PC-3 (cell line): ENCODE data around the gene ZDHHC6. TPM values are rescaled to one million over a fixed set of nuclear protein-coding genes. Genes with fewer than 3 reads are reported as not detected.
"Not testable (repeated sequence)": the region's sequence is repeated elsewhere in the genome, so short reads cannot be mapped to it uniquely, and the experiment has no call there.

ENCODE experiments used
- ATAC-seq: fragments of 200-7000 bp; cut with Tn5 transposase; 2 replicates; pipeline ENCODE4 v1.9.1; 2020; ENCODE audit warnings: mild to moderate bottlenecking, moderate library complexity
- BruUV-seq: library from RNA; stranded (reverse); fragments of 400-500 nt; replicated peaks from 2 replicates; lab custom pipeline; 2021; lab: Mats Ljungman, UMichigan
- CTCF ChIA-PET: fragments of 300-600 bp; sonication (Branson Sonifier 250); formaldehyde crosslinking; loops from one replicate; lab custom pipeline; 2022; ENCODE audit warnings: antibody characterized with exemption; lab: Charles Lee
- POLR2A ChIA-PET: fragments of 300-600 bp; sonication (Branson Sonifier 250); formaldehyde crosslinking; loops from one replicate; lab custom pipeline; 2022; ENCODE audit warnings: antibody characterized with exemption; ENCODE audit not compliant: unreplicated experiment; lab: Charles Lee
- DNase-seq: peaks from one replicate; pipeline ENCODE4 v3.0.0-alpha.2; 2015
- H2AFZ ChIP-seq: fragments of 300-600 bp; sonication (generic); 2 replicates; pipeline ENCODE4 v1.6.0; 2016; ENCODE audit warnings: antibody characterized with exemption, low read length
- H3F3A ChIP-seq: fragments of 300-600 bp; sonication (generic); one replicate; pipeline ENCODE4 v1.6.0; 2017; ENCODE audit warnings: antibody characterized with exemption, low read length, control low read depth, mild to moderate bottlenecking; ENCODE audit not compliant: unreplicated experiment
- H3K27ac ChIP-seq: fragments of 300-600 bp; sonication (generic); 2 replicates; pipeline ENCODE4 v1.5.1; 2016; ENCODE audit warnings: mild to moderate bottlenecking, low read length
- H3K27me3 ChIP-seq: fragments of 300-600 bp; sonication (generic); 2 replicates; pipeline ENCODE4 v1.6.1; 2016; ENCODE audit warnings: low read length, mixed read lengths
- H3K36me3 ChIP-seq: fragments of 300-600 bp; sonication (generic); 2 replicates; pipeline ENCODE4 v1.6.1; 2016; ENCODE audit warnings: low read depth, mixed run types, low read length, mixed read lengths
- H3K4me1 ChIP-seq: fragments of 300-600 bp; sonication (generic); 2 replicates; pipeline ENCODE4 v1.5.1; 2016; ENCODE audit warnings: low read length; ENCODE audit not compliant: insufficient read depth
- H3K4me2 ChIP-seq: fragments of 300-600 bp; sonication (generic); 2 replicates; pipeline ENCODE4 v1.6.0; 2016; ENCODE audit warnings: low read length
- H3K4me3 ChIP-seq: fragments of 300-600 bp; sonication (generic); 2 replicates; pipeline ENCODE4 v1.5.1; 2016; ENCODE audit warnings: mild to moderate bottlenecking, low read length, mixed read lengths
- H3K79me2 ChIP-seq: fragments of 300-600 bp; sonication (generic); 2 replicates; pipeline ENCODE4 v1.6.1; 2017; ENCODE audit warnings: low read length, mixed read lengths
- H3K9ac ChIP-seq: fragments of 300-600 bp; sonication (generic); 2 replicates; pipeline ENCODE4 v1.6.0; 2016; ENCODE audit warnings: mild to moderate bottlenecking, low read length
- H3K9me2 ChIP-seq: fragments of 300-600 bp; sonication (generic); replicated peaks from 2 replicates; pipeline ENCODE4 v1.6.1; 2016; ENCODE audit warnings: mixed run types, low read length, mixed read lengths
- H3K9me3 ChIP-seq: fragments of 300-600 bp; sonication (generic); 2 replicates; pipeline ENCODE4 v1.6.1; 2016; ENCODE audit warnings: low read length, mixed read lengths
- H4K20me1 ChIP-seq: fragments of 300-600 bp; sonication (generic); 2 replicates; pipeline ENCODE4 v1.6.1; 2016; ENCODE audit warnings: low read length, mixed read lengths
- EZH2 ChIP-seq: fragments of 300-600 bp; sonication (generic); IDR thresholded peaks from one replicate; pipeline ENCODE4 v1.6.1; 2017; ENCODE audit warnings: antibody characterized with exemption, mild to moderate bottlenecking, low read length; ENCODE audit not compliant: unreplicated experiment
- EZH2phosphoT487 ChIP-seq: fragments of 300-600 bp; sonication (generic); IDR thresholded peaks from 2 replicates; pipeline ENCODE4 v1.6.1; 2018; ENCODE audit warnings: mild to moderate bottlenecking, antibody characterized with exemption, low read length, borderline replicate concordance
- intact Hi-C: fragments of 100-400 bp; cut with micrococcal nuclease; formaldehyde crosslinking; loops from 2 replicates; pipeline ENCODE4 v1.9.0; 2023
- total RNA-seq: library from RNA; depleted of rRNA; stranded (reverse); fragments of >200 nt; gene quantifications from 2 replicates; pipeline ENCODE4 v1.2.3, GENCODE V29; 2014
- TF ChIP-seq, protein P1 (sequence below): fragments of 300-600 bp; sonication (generic); conservative IDR thresholded peaks from 2 replicates; pipeline ENCODE4 v1.5.1; 2017; ENCODE audit warnings: antibody characterized with exemption, low read depth, mild to moderate bottlenecking, low read length

The ZDHHC6 gene
- total RNA-seq, 1 experiment from 2014 or later, result 17.7 TPM

- Histone ChIP-seq H4K20me1 (no peaks in the 10 kb centered on the region), H3F3A (no peaks in the 10 kb centered on the region), H3K27ac (no peak overlapping the region), H3K79me2 (no peaks in the 10 kb centered on the region), H3K9ac (no peak overlapping the region), H3K4me3 (no peak overlapping the region), H3K27me3 (no peaks in the 10 kb centered on the region), H3K9me3 (no peaks in the 10 kb centered on the region), H3K36me3 (no peaks in the 10 kb centered on the region), H3K9me2 (no peaks in the 10 kb centered on the region), H2AFZ (no peak overlapping the region), H3K4me2 (no peak overlapping the region), H3K4me1 (peaks cover 26% of the 10 kb centered on the region)
- POLR2A ChIA-PET, result no interaction called here
- CTCF ChIA-PET, result no interaction called here
- intact Hi-C loops, result no loop called here
- TF ChIP-seq EZH2, result no peak
- TF ChIP-seq, protein P1, sequence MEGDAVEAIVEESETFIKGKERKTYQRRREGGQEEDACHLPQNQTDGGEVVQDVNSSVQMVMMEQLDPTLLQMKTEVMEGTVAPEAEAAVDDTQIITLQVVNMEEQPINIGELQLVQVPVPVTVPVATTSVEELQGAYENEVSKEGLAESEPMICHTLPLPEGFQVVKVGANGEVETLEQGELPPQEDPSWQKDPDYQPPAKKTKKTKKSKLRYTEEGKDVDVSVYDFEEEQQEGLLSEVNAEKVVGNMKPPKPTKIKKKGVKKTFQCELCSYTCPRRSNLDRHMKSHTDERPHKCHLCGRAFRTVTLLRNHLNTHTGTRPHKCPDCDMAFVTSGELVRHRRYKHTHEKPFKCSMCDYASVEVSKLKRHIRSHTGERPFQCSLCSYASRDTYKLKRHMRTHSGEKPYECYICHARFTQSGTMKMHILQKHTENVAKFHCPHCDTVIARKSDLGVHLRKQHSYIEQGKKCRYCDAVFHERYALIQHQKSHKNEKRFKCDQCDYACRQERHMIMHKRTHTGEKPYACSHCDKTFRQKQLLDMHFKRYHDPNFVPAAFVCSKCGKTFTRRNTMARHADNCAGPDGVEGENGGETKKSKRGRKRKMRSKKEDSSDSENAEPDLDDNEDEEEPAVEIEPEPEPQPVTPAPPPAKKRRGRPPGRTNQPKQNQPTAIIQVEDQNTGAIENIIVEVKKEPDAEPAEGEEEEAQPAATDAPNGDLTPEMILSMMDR, result no peak
- no peak for TF ChIP-seq EZH2phosphoT487
- DNase-seq (no peak), ATAC-seq (no peak)
- BruUV-seq, result no TSS peak
Observed at GRCh38 chr10:112388548-112388947, 58.2 kb downstream of the ZDHHC6 start.

- CTCF ChIA-PET, H3K9me2 ChIP-seq, DNase-seq, H2AFZ ChIP-seq, intact Hi-C loops, H4K20me1 ChIP-seq, H3F3A ChIP-seq, H3K79me2 ChIP-seq, H3K36me3 ChIP-seq, H3K9ac ChIP-seq, BruUV-seq, H3K4me3 ChIP-seq, H3K27me3 ChIP-seq, H3K4me2 ChIP-seq, POLR2A ChIA-PET, H3K27ac ChIP-seq, H3K9me3 ChIP-seq, ATAC-seq: not testable (repeated sequence)
- peaks cover 30% of the 10 kb centered on the region for H3K4me1 ChIP-seq
Observed at GRCh38 chr10:112388056-112388455, 58.7 kb downstream of the ZDHHC6 start.

- Histone ChIP-seq H3K9me3 (no peaks in the 10 kb centered on the region), H3K4me3 (no peak overlapping the region), H3K4me2 (no peak overlapping the region), H3F3A (no peaks in the 10 kb centered on the region), H3K27me3 (no peaks in the 10 kb centered on the region), H3K9me2 (no peaks in the 10 kb centered on the region), H2AFZ (no peak overlapping the region), H4K20me1 (no peaks in the 10 kb centered on the region), H3K4me1 (peaks cover 22% of the 10 kb centered on the region), H3K36me3 (no peaks in the 10 kb centered on the region), H3K27ac (no peak overlapping the region), H3K79me2 (no peaks in the 10 kb centered on the region), H3K9ac (no peak overlapping the region)
- TF ChIP-seq EZH2phosphoT487 (no peak), EZH2 (no peak)
- TF ChIP-seq, protein P1, result no peak
- POLR2A ChIA-PET, result no interaction called here
- no peak for ATAC-seq
- no TSS peak for BruUV-seq
- intact Hi-C loops, result no loop called here
- no peak for DNase-seq
- CTCF ChIA-PET, result no interaction called here
Observed at GRCh38 chr10:112385201-112385600, 61.5 kb downstream of the ZDHHC6 start.
